HEK293T (cell line): ENCODE results near the gene HS1BP3.

Source experiments
- BHLHE40 ChIP-seq: fragments of 450-650 bp; IDR thresholded peaks from 2 replicates; pipeline ENCODE4 v1.6.1; 2016; ENCODE audit warnings: mild to moderate bottlenecking, moderate library complexity, borderline replicate concordance
- FOXA1 ChIP-seq: fragments of 450-650 bp; IDR thresholded peaks from 2 replicates; pipeline ENCODE4 v1.6.1; 2016; ENCODE audit warnings: mild to moderate bottlenecking
- FOXK2 ChIP-seq: fragments of 450-650 bp; IDR thresholded peaks from 2 replicates; pipeline ENCODE4 v1.6.1; 2016; ENCODE audit warnings: mild to moderate bottlenecking
- FOXM1 ChIP-seq: fragments of 450-650 bp; IDR thresholded peaks from 2 replicates; pipeline ENCODE4 v1.6.1; 2017; ENCODE audit warnings: mild to moderate bottlenecking, borderline replicate concordance
- HDGF ChIP-seq: fragments of 450-650 bp; IDR thresholded peaks from 2 replicates; pipeline ENCODE4 v1.6.1; 2017; ENCODE audit warnings: antibody characterized with exemption, borderline replicate concordance
- SP1 ChIP-seq: fragments of 450-650 bp; IDR thresholded peaks from 2 replicates; pipeline ENCODE4 v1.6.1; 2017
- TF ChIP-seq, protein P1 (sequence below): fragments of 450-650 bp; IDR thresholded peaks from 2 replicates; pipeline ENCODE4 v1.6.1; 2016

DNA sequence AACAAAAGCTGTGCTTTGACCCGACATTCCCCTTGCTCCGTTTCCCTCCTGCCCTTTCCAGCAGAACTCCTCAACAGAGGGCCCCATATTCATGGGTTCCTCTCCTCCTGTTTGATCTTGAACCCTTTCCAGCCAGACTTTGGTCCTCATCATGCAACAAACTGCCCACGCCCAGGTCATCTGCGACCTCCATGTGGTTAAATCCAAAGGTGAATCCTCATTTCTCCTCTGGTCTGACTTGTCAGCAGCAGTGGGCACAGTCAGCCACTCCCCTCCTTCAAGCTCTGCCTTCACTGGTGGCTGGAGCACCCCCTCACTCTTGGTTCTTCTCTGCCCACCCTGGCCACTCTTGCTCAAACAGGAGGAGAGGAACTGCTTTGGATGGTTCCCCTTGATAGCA lies 2.7 kb downstream of the HS1BP3 start:
- TF ChIP-seq FOXA1 (no peak), SP1 (no peak), BHLHE40 (no peak), FOXK2 (no peak), FOXM1 (no peak), HDGF (no peak)
- TF ChIP-seq, protein P1, sequence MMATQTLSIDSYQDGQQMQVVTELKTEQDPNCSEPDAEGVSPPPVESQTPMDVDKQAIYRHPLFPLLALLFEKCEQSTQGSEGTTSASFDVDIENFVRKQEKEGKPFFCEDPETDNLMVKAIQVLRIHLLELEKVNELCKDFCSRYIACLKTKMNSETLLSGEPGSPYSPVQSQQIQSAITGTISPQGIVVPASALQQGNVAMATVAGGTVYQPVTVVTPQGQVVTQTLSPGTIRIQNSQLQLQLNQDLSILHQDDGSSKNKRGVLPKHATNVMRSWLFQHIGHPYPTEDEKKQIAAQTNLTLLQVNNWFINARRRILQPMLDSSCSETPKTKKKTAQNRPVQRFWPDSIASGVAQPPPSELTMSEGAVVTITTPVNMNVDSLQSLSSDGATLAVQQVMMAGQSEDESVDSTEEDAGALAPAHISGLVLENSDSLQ, result no peak
